Right atrium auricular region (tissue), 2 donors: Measurements from ENCODE around the gene CD109. TPM values are rescaled to one million over a fixed set of nuclear protein-coding genes. Genes with fewer than 3 reads are reported as not detected.

Experiments used
- DNase-seq: peaks from one replicate; pipeline ENCODE4 v3.0.0-alpha.2; 2019; ENCODE audit warnings: low spot score
- H3K27ac ChIP-seq, 2 donors: fragments of 200-600 bp; sonication (generic); 1 replicate in 1 of 2; 2 replicates in 1 of 2; pipeline ENCODE4 v1.5.1; 2016 to 2019
- H3K27me3 ChIP-seq, 2 donors: fragments of 200-600 bp; sonication (generic); one replicate each; pipeline versions ENCODE4 v1.5.1 to v1.6.0; 2017 to 2019
- H3K36me3 ChIP-seq: fragments of 200-600 bp; sonication (generic); one replicate; pipeline ENCODE4 v1.5.1; 2016
- H3K4me1 ChIP-seq, 2 donors: fragments of 200-600 bp; sonication (generic); one replicate each; pipeline versions ENCODE4 v1.5.1 to v1.6.0; 2017 to 2019
- H3K4me3 ChIP-seq, 2 donors: fragments of 200-600 bp; sonication (generic); 1 replicate in 1 of 2; 2 replicates in 1 of 2; pipeline ENCODE4 v1.5.1; 2017 to 2019; ENCODE audit warnings: mild to moderate bottlenecking in 1 of 2, moderate library complexity in 1 of 2
- H3K9me3 ChIP-seq, 2 donors: fragments of 200-600 bp; sonication (generic); one replicate each; pipeline ENCODE4 v1.5.1; 2019
- CTCF ChIP-seq, 2 donors: fragments of 200-600 bp; sonication (generic); IDR thresholded peaks; one replicate each; pipeline ENCODE4 v1.5.1; 2019; ENCODE audit warnings: antibody characterized with exemption in 2 of 2
- total RNA-seq, 2 donors: library from RNA; depleted of rRNA; stranded (reverse); fragments of >200 nt; gene quantifications; one replicate each; pipeline ENCODE4 v1.1.0, GENCODE V29; 2016

The CD109 gene
- total RNA-seq, 2 donors from 2014 or later, result 18.7 to 30.1 TPM

- no peaks in the 10 kb centered on the region for H3K36me3 ChIP-seq
- no peak for DNase-seq
- no peak overlapping the region for H3K4me3 ChIP-seq
- no peaks in the 10 kb centered on the region for H3K4me1 ChIP-seq
- H3K27me3 ChIP-seq, result no peaks in the 10 kb centered on the region
- no peak for TF ChIP-seq CTCF (IDR thresholded peaks at IDR 0.05)
- H3K27ac ChIP-seq, result no peak overlapping the region
- no peaks in the 10 kb centered on the region for H3K9me3 ChIP-seq
Measured at GRCh38 chr6:73666393-73666792, 29.6 kb upstream of the CD109 start.

- Histone ChIP-seq H3K9me3 (no peaks in the 10 kb centered on the region), H3K4me1 (no peaks in the 10 kb centered on the region), H3K27me3 (peaks cover 0 to 2% of the 10 kb centered on the region in 2 donors), H3K4me3 (no peak overlapping the region), H3K36me3 (no peaks in the 10 kb centered on the region), H3K27ac (no peak overlapping the region)
- no peak for TF ChIP-seq CTCF (IDR thresholded peaks at IDR 0.05)
- DNase-seq, result no peak
Measured at GRCh38 chr6:73667798-73668197, 28.2 kb upstream of the CD109 start.

- H3K27ac ChIP-seq, result no peak overlapping the region
- H3K27me3 ChIP-seq, result peaks cover 0 to 2% of the 10 kb centered on the region in 2 donors
- TF ChIP-seq CTCF (IDR thresholded peaks at IDR 0.05), result no peak
- no peaks in the 10 kb centered on the region for H3K4me1 ChIP-seq
- H3K9me3 ChIP-seq, result no peaks in the 10 kb centered on the region
- H3K4me3 ChIP-seq, result no peak overlapping the region
- DNase-seq, result no peak
- H3K36me3 ChIP-seq, result no peaks in the 10 kb centered on the region
Measured at GRCh38 chr6:73669005-73669404, 27.0 kb upstream of the CD109 start.

GRCh38 chr6:73671911-73672685 is 23.9 kb upstream of the CD109 start:
- H3K9me3 ChIP-seq, result no peaks in the 10 kb centered on the region
- DNase-seq, result no peak
- H3K4me1 ChIP-seq, result no peaks in the 10 kb centered on the region
- peaks cover 0 to 2% of the 10 kb centered on the region in 2 donors for H3K27me3 ChIP-seq
- H3K4me3 ChIP-seq, result no peak overlapping the region
- no peak overlapping the region for H3K27ac ChIP-seq
- no peak for TF ChIP-seq CTCF (IDR thresholded peaks at IDR 0.05)
- H3K36me3 ChIP-seq, result no peaks in the 10 kb centered on the region

- Histone ChIP-seq H3K4me1 (no peaks in the 10 kb centered on the region), H3K4me3 (no peak overlapping the region), H3K9me3 (no peaks in the 10 kb centered on the region), H3K27ac (no peak overlapping the region), H3K36me3 (no peaks in the 10 kb centered on the region), H3K27me3 (peaks cover 0 to 2% of the 10 kb centered on the region in 2 donors)
- peak; percentile 85 for DNase-seq
- peak; percentile 87 to 92 for TF ChIP-seq CTCF (IDR thresholded peaks at IDR 0.05)
Measured at GRCh38 chr6:73675466-73676098, 20.4 kb upstream of the CD109 start.
